ENCODE data around the gene EIF1. TPM values are rescaled to one million over a fixed set of nuclear protein-coding genes. Genes with fewer than 3 reads are reported as not detected.

EIF1 gene
- total and polyA plus RNA-seq, 2 donors (not counting 1 experiment from before 2014, with no cell fraction given) = 773 to 2,045 TPM

GRCh38 chr17:41657936-41658335 is 30.7 kb upstream of the EIF1 start:
- H3K4me1 Mint-ChIP-seq = peaks cover 2% of the 10 kb centered on the region
- intact Hi-C loops (cut with micrococcal nuclease) = no loop called here

GRCh38 chr17:41658846-41659245 is 29.8 kb upstream of the EIF1 start:
- ATAC-seq (ENCODE audit: low read depth) (no peak), DNase-seq (no peak)
- H4K20me1 ChIP-seq (ENCODE audit: control insufficient read depth, insufficient read depth, low read length, poor library complexity, severe bottlenecking) = no peaks in the 10 kb centered on the region
- H3K27ac ChIP-seq (ENCODE audit: low read length in 2 of 2) = no peak overlapping the region
- H3K4me1 ChIP-seq (ENCODE audit: control insufficient read depth in 2 of 2, insufficient read depth in 2 of 2, low read length in 2 of 2) = peaks cover 0 to 8% of the 10 kb centered on the region in 2 donors
- no peaks in the 10 kb centered on the region for H3K27me3 Mint-ChIP-seq
- no peak overlapping the region for H3K4me3 ChIP-seq (ENCODE audit: control extremely low read depth in 1 of 5, extremely low read depth in 1 of 5, insufficient read depth in 1 of 5, low read depth in 2 of 5, low read length in 4 of 5)
- no peak overlapping the region for H3K4me3 Mint-ChIP-seq
- no peak for TF ChIP-seq EZH2 (IDR thresholded peaks at IDR 0.05; ENCODE audit: borderline replicate concordance, insufficient read depth, low read depth, low read length, poor library complexity, severe bottlenecking)
- no peak for TF ChIP-seq CTCF (IDR thresholded peaks at IDR 0.05)
- POLR2A ChIA-PET = no interaction called here
- H3K4me2 ChIP-seq (replicated peaks; ENCODE audit: low read depth, low read length, poor library complexity, severe bottlenecking) = no peak overlapping the region
- H3K27me3 ChIP-seq (replicated peaks in 1 of 4; ENCODE audit: control extremely low read depth in 1 of 4, control insufficient read depth in 3 of 4, insufficient read depth in 4 of 4, low read length in 3 of 4) = no peaks in the 10 kb centered on the region
- H2AFZ ChIP-seq (ENCODE audit: insufficient read depth, low read depth, low read length, poor library complexity, severe bottlenecking) = no peak overlapping the region
- CTCF ChIA-PET = interaction anchor here (0.6 to 1.9 kb wide), 4 partner anchors 10 to 868 kb away, joined by 3 to 10 read pairs (median 3); no protein-coding TSS in a partner anchor
- H3K4me1 Mint-ChIP-seq = peaks cover 7% of the 10 kb centered on the region
- H3K27ac Mint-ChIP-seq = no peak overlapping the region
- no peaks in the 10 kb centered on the region for H3K36me3 ChIP-seq (replicated peaks in 1 of 2; ENCODE audit: control extremely low read depth in 1 of 2, control insufficient read depth in 1 of 2, extremely low read depth in 1 of 2, insufficient read depth in 2 of 2, low read length in 1 of 2)
- no peak overlapping the region for H3K9ac ChIP-seq (ENCODE audit: low read length)
- intact Hi-C loops (cut with micrococcal nuclease) = no loop called here
- 85% methylated on average over 2 of the region's 5 CpGs for WGBS (ENCODE audit: insufficient coverage)
- H3K9me3 Mint-ChIP-seq (ENCODE audit: insufficient read depth) = no peaks in the 10 kb centered on the region
- H3K79me2 ChIP-seq (ENCODE audit: control insufficient read depth, insufficient read depth, low read length) = no peaks in the 10 kb centered on the region
- no peaks in the 10 kb centered on the region for H3K9me3 ChIP-seq (ENCODE audit: control extremely low read depth in 1 of 3, control insufficient read depth in 2 of 3, insufficient read depth in 1 of 3, low read length in 2 of 3)

More at GRCh38 chr17:41657936-41658335, 30.7 kb upstream of the EIF1 start:
- H3K27me3 ChIP-seq (replicated peaks in 1 of 4; ENCODE audit: control extremely low read depth in 1 of 4, control insufficient read depth in 3 of 4, insufficient read depth in 4 of 4, low read length in 3 of 4) = no peaks in the 10 kb centered on the region
- no peaks in the 10 kb centered on the region for H3K36me3 ChIP-seq (replicated peaks in 1 of 2; ENCODE audit: control extremely low read depth in 1 of 2, control insufficient read depth in 1 of 2, extremely low read depth in 1 of 2, insufficient read depth in 2 of 2, low read length in 1 of 2)
- ATAC-seq (ENCODE audit: low read depth) = no peak
- no peak overlapping the region for H3K27ac ChIP-seq (ENCODE audit: low read length in 2 of 2)
- no peak overlapping the region for H3K9ac ChIP-seq (ENCODE audit: low read length)
- H3K4me2 ChIP-seq (replicated peaks; ENCODE audit: low read depth, low read length, poor library complexity, severe bottlenecking) = no peak overlapping the region
- 88% methylated on average over 11 of the region's 12 CpGs for WGBS (ENCODE audit: insufficient coverage)
- DNase-seq = no peak
- Mint-ChIP-seq H3K9me3 (ENCODE audit: insufficient read depth) (no peaks in the 10 kb centered on the region), H3K27me3 (no peaks in the 10 kb centered on the region), H3K27ac (no peak overlapping the region), H3K4me3 (no peak overlapping the region)
- peaks cover 0 to 5% of the 10 kb centered on the region in 2 donors for H3K4me1 ChIP-seq (ENCODE audit: control insufficient read depth in 2 of 2, insufficient read depth in 2 of 2, low read length in 2 of 2)
- no peak overlapping the region for H2AFZ ChIP-seq (ENCODE audit: insufficient read depth, low read depth, low read length, poor library complexity, severe bottlenecking)
- no peaks in the 10 kb centered on the region for H4K20me1 ChIP-seq (ENCODE audit: control insufficient read depth, insufficient read depth, low read length, poor library complexity, severe bottlenecking)
- no peak overlapping the region for H3K4me3 ChIP-seq (ENCODE audit: control extremely low read depth in 1 of 5, extremely low read depth in 1 of 5, insufficient read depth in 1 of 5, low read depth in 2 of 5, low read length in 4 of 5)
- no peaks in the 10 kb centered on the region for H3K79me2 ChIP-seq (ENCODE audit: control insufficient read depth, insufficient read depth, low read length)
- ChIA-PET CTCF (interaction anchor here (0.9 to 1.9 kb wide), 3 partner anchors 9 to 802 kb away, joined by 3 to 10 read pairs (median 3); no protein-coding TSS in a partner anchor), POLR2A (interaction anchor here (0.8 kb wide), 1 partner anchor 168 kb away, joined by 3 read pairs; the partner anchor contains the start of gene KRT36)
- TF ChIP-seq CTCF (IDR thresholded peaks at IDR 0.05) (no peak), EZH2 (IDR thresholded peaks at IDR 0.05; ENCODE audit: borderline replicate concordance, insufficient read depth, low read depth, low read length, poor library complexity, severe bottlenecking) (no peak)
- H3K9me3 ChIP-seq (ENCODE audit: control extremely low read depth in 1 of 3, control insufficient read depth in 2 of 3, insufficient read depth in 1 of 3, low read length in 2 of 3) = no peaks in the 10 kb centered on the region

Data from B cell (primary cell).